Measurements from ENCODE around the gene PPP2R3B.
"Not testable (repeated sequence)": the region's sequence is repeated elsewhere in the genome, so short reads cannot be mapped to it uniquely, and the experiment has no call there.

The PPP2R3B gene

DNA sequence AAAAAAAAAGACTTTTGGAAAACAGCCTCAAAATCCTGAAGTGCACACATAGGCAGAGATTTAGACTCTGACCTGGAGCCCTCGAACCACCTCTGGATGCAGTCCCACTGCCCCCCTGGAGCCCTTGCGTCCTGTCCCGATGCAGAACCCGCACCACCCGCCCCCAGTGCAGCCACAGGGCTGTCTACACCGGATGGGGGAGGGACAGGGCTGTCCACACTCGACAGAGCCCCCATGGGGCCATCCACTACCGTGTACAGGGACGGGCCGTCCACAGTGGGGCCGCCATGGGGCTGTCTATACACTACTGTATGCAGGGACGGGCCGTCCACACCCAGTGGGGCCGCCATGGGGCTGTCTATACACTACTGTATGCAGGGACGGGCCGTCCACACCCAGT is 10.5 kb downstream of the PPP2R3B start:
- not testable (repeated sequence) for H3K27me3 ChIP-seq (replicated peaks; ENCODE audit: control insufficient read depth, insufficient read depth, low read length); DNase-seq (ENCODE audit: low read depth); H3K9me3 ChIP-seq (ENCODE audit: control insufficient read depth, low read length); H3K9ac ChIP-seq (ENCODE audit: low read length); H3K36me3 ChIP-seq (ENCODE audit: control insufficient read depth, insufficient read depth, low read length, severe bottlenecking); H3K4me3 ChIP-seq (ENCODE audit: low read length)
- H3K4me1 ChIP-seq (ENCODE audit: control insufficient read depth, insufficient read depth, low read length) = peaks cover 10% of the 10 kb centered on the region

- Histone ChIP-seq H3K9me3 (ENCODE audit: control insufficient read depth, low read length) (no peaks in the 10 kb centered on the region), H3K9ac (ENCODE audit: low read length) (no peak overlapping the region), H3K27me3 (replicated peaks; ENCODE audit: control insufficient read depth, insufficient read depth, low read length) (no peaks in the 10 kb centered on the region), H3K4me3 (ENCODE audit: low read length) (no peak overlapping the region), H3K4me1 (ENCODE audit: control insufficient read depth, insufficient read depth, low read length) (peaks cover 10% of the 10 kb centered on the region), H3K36me3 (ENCODE audit: control insufficient read depth, insufficient read depth, low read length, severe bottlenecking) (no peaks in the 10 kb centered on the region)
- no peak for DNase-seq (ENCODE audit: low read depth)
These were observed 11.3 kb downstream of the PPP2R3B start for GRCh38 chrX:375181-376036.

GRCh38 chrX:374596-374995 is 12.1 kb downstream of the PPP2R3B start:
- Histone ChIP-seq H3K4me1 (ENCODE audit: control insufficient read depth, insufficient read depth, low read length) (peaks cover 10% of the 10 kb centered on the region), H3K4me3 (ENCODE audit: low read length) (peak overlapping the region; percentile 41), H3K36me3 (ENCODE audit: control insufficient read depth, insufficient read depth, low read length, severe bottlenecking) (no peaks in the 10 kb centered on the region), H3K9me3 (ENCODE audit: control insufficient read depth, low read length) (no peaks in the 10 kb centered on the region), H3K9ac (ENCODE audit: low read length) (no peak overlapping the region), H3K27me3 (replicated peaks; ENCODE audit: control insufficient read depth, insufficient read depth, low read length) (no peaks in the 10 kb centered on the region)
- peak; percentile 37 for DNase-seq (ENCODE audit: low read depth)

DNA sequence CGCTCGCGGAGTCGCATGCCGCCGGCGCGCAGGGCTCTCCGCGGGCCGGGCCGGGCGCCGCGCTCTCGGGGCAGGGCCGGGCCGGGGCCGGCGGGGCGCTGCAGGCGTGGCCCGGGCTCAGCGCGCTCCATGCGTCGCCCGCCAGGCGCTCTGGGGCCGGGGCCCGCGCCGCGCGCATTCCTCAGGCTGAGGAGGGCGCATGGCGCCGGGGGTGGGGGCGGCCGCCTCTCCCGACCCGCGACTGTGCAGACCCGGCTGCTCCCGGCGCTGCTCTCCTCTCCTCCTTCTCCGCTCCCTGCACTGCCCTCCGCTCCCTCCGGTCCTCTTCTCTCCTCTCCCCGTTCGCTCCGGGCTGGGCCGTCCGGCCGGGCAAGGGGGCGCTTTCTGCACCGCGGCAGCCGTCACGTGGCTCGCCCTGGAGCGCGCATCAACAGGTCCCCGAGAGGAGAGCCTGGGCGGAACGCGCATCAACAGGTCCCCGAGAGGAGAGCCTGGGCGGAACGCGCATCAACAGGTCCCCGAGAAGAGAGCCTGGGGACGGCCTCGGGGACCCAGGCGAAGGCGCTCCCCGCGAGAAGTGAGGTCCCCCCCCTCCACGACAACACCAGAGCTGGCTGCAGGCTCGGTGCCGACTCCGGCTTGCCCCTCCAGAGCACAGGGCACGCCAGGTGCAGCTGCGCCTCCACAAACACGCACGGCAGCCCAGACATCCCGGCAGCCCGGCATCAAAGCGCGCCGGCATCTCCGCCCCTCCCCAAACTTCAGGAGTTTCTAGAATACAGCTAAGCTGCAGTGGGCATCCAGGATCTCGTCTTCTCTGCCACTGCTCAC is 12.9 kb downstream of the PPP2R3B start:
- no peak overlapping the region for H3K9ac ChIP-seq (ENCODE audit: low read length)
- no peaks in the 10 kb centered on the region for H3K36me3 ChIP-seq (ENCODE audit: control insufficient read depth, insufficient read depth, low read length, severe bottlenecking)
- no peaks in the 10 kb centered on the region for H3K27me3 ChIP-seq (replicated peaks; ENCODE audit: control insufficient read depth, insufficient read depth, low read length)
- DNase-seq (ENCODE audit: low read depth) = peak; percentile 66
- peaks cover 14% of the 10 kb centered on the region for H3K4me1 ChIP-seq (ENCODE audit: control insufficient read depth, insufficient read depth, low read length)
- no peaks in the 10 kb centered on the region for H3K9me3 ChIP-seq (ENCODE audit: control insufficient read depth, low read length)
- H3K4me3 ChIP-seq (ENCODE audit: low read length) = peak overlapping the region; percentile 65

DNA sequence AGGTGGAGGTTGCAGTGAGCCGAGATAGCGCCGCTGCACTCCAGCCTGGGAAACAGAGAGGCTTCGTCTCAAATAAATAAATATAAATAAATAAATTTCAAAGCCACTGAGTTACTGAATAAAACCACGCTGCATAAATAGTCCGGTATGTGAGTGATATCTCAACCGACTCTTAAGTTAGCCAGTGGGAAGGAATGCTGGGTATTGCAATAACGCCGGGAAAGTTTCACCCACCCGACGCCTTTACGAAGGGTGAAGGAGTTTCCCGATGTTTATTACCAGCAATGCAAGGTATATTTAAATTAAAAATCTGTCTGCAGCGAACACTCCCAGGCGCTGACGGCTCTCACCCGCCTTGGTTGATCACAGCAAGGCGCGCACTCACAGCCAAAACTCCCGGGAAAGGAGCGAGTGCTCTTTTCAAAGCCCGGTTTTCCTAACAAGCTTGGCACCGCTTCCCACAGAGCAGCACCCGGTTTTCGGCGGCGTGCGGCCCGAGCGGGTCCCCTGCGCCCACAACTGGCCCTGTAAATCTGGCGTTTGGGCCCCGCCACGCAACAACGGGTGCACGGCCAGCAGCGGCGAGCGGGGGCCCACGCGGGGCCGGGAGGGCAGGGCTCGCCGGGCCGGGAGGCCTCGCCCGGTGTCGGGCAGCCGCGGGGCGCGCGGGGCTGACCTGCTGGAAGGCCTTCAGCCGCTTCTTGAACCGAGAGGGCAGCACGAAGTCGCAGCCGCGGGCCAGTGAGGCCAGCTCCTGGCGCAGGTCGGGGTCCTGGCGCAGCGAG is 13.7 kb downstream of the PPP2R3B start:
- no peak for DNase-seq (ENCODE audit: low read depth)
- Histone ChIP-seq H3K4me3 (ENCODE audit: low read length) (peak overlapping the region; percentile 65), H3K4me1 (ENCODE audit: control insufficient read depth, insufficient read depth, low read length) (peaks cover 15% of the 10 kb centered on the region)

GRCh38 chrX:371907-372306 is 14.8 kb downstream of the PPP2R3B start:
- Histone ChIP-seq H3K4me1 (ENCODE audit: control insufficient read depth, insufficient read depth, low read length) (peaks cover 15% of the 10 kb centered on the region), H3K27me3 (replicated peaks; ENCODE audit: control insufficient read depth, insufficient read depth, low read length) (no peaks in the 10 kb centered on the region), H3K36me3 (ENCODE audit: control insufficient read depth, insufficient read depth, low read length, severe bottlenecking) (no peaks in the 10 kb centered on the region), H3K4me3 (ENCODE audit: low read length) (no peak overlapping the region), H3K9ac (ENCODE audit: low read length) (no peak overlapping the region), H3K9me3 (ENCODE audit: control insufficient read depth, low read length) (no peaks in the 10 kb centered on the region)
- no peak for DNase-seq (ENCODE audit: low read depth)

More for the DNA sequence above, 13.7 kb downstream of the PPP2R3B start:
- no peaks in the 10 kb centered on the region for H3K36me3 ChIP-seq (ENCODE audit: control insufficient read depth, insufficient read depth, low read length, severe bottlenecking)
- no peaks in the 10 kb centered on the region for H3K27me3 ChIP-seq (replicated peaks; ENCODE audit: control insufficient read depth, insufficient read depth, low read length)
- no peaks in the 10 kb centered on the region for H3K9me3 ChIP-seq (ENCODE audit: control insufficient read depth, low read length)
- H3K9ac ChIP-seq (ENCODE audit: low read length) = peak overlapping the region; percentile 25

GRCh38 chrX:370963-371745 is 15.6 kb downstream of the PPP2R3B start:
- Histone ChIP-seq H3K9ac (ENCODE audit: low read length) (no peak overlapping the region), H3K27me3 (replicated peaks; ENCODE audit: control insufficient read depth, insufficient read depth, low read length) (no peaks in the 10 kb centered on the region), H3K9me3 (ENCODE audit: control insufficient read depth, low read length) (no peaks in the 10 kb centered on the region), H3K36me3 (ENCODE audit: control insufficient read depth, insufficient read depth, low read length, severe bottlenecking) (no peaks in the 10 kb centered on the region), H3K4me3 (ENCODE audit: low read length) (no peak overlapping the region), H3K4me1 (ENCODE audit: control insufficient read depth, insufficient read depth, low read length) (peaks cover 15% of the 10 kb centered on the region)
- no peak for DNase-seq (ENCODE audit: low read depth)

DNA sequence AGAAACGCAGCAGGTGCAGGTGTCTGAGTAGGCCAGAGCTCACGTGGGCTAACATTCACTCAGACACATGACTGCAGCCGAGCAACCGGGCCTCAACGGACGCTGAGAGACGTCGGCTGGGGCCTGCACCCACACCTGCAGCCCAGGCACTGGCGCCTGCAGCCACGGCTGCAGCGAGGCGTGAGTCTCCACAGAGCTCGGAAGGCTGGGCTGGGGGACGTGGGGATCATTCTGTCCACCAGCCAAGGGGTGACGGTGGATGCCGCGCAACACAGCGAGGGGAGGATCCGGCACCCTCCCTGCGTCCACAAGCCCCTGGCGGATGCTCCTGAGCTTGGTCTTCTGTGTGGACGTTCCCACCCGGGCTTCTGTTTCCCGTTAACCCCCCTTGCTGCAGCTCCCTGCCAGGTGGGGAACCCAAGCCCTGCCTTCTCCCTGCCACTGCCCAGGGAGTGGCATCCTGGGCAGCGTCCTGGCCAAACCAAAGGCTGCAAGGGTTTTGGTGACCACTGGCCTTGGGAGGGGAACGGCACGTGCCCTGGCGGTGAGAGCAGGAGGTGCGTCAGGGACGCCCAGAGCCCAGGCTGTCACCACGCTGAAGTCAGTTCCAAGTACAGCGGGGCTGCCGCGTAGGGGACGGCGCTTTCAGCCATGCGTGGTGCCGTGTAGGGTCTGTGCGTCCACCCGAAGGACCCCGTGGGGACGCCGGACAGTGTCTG is 16.3 kb downstream of the PPP2R3B start:
- no peaks in the 10 kb centered on the region for H3K36me3 ChIP-seq (ENCODE audit: control insufficient read depth, insufficient read depth, low read length, severe bottlenecking)
- no peak overlapping the region for H3K9ac ChIP-seq (ENCODE audit: low read length)
- no peak overlapping the region for H3K4me3 ChIP-seq (ENCODE audit: low read length)
- peaks cover 15% of the 10 kb centered on the region for H3K4me1 ChIP-seq (ENCODE audit: control insufficient read depth, insufficient read depth, low read length)
- DNase-seq (ENCODE audit: low read depth) = no peak
- no peaks in the 10 kb centered on the region for H3K27me3 ChIP-seq (replicated peaks; ENCODE audit: control insufficient read depth, insufficient read depth, low read length)
- H3K9me3 ChIP-seq (ENCODE audit: control insufficient read depth, low read length) = no peaks in the 10 kb centered on the region

- Histone ChIP-seq H3K4me1 (ENCODE audit: control insufficient read depth, insufficient read depth, low read length) (peaks cover 15% of the 10 kb centered on the region), H3K9me3 (ENCODE audit: control insufficient read depth, low read length) (no peaks in the 10 kb centered on the region), H3K27me3 (replicated peaks; ENCODE audit: control insufficient read depth, insufficient read depth, low read length) (no peaks in the 10 kb centered on the region), H3K4me3 (ENCODE audit: low read length) (no peak overlapping the region), H3K9ac (ENCODE audit: low read length) (no peak overlapping the region), H3K36me3 (ENCODE audit: control insufficient read depth, insufficient read depth, low read length, severe bottlenecking) (no peaks in the 10 kb centered on the region)
- no peak for DNase-seq (ENCODE audit: low read depth)
These were observed 17.1 kb downstream of the PPP2R3B start for GRCh38 chrX:369563-370101.
